Retina (tissue), 1 donor: ENCODE results near the gene RFK.
A peak's percentile ranks its signal among the peaks of the same experiment; 100 is the strongest.
"Not testable (repeated sequence)": the region's sequence is repeated elsewhere in the genome, so short reads cannot be mapped to it uniquely, and the experiment has no call there.

Experiments used
- DNase-seq: peaks from one replicate; pipeline ENCODE4 v3.0.0-alpha.2; 2016

RFK gene

GRCh38 chr9:76369583-76369982 lies 24.6 kb downstream of the RFK start:
- peak; percentile 19 for DNase-seq

DNA sequence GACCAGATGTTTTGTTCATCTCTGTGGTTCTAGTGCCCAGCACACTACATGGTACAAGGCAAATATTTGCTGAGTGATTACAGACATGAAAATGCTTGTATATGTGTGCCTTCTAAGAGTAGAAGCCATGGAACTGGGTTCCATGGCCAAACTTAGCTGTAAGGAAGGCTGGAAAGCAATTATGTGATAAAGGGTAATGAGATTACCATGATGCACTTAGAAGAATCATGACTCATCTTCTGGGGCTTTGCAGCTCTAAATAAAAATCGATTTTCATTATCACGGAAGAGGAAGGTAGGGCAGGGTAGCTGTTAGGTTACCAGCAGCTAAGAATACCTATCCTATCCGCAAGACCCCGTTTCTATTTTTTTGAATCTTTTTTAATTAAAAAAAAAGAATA lies 28.0 kb downstream of the RFK start:
- DNase-seq: no peak

DNA sequence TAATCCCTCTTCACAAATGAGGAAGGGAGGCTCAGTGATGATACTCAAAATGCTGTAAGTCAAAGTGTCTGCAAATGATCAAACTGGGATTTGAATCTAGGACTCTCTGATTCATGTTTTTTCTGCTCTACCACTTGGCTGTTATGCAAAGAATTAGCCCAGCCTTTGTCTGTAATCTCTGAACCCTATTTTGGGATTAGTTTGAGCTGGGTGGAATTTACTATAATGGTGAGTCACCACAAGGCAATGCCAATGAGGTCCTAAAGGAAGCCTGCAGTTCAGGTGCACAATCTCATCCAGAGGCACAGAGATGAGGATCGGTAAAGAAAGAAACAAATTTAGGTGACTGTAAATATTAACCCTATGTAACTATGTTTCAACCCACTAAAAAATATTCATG lies 29.2 kb downstream of the RFK start:
- no peak for DNase-seq

GRCh38 chr9:76363032-76363395 lies 31.2 kb downstream of the RFK start:
- no peak for DNase-seq

DNA sequence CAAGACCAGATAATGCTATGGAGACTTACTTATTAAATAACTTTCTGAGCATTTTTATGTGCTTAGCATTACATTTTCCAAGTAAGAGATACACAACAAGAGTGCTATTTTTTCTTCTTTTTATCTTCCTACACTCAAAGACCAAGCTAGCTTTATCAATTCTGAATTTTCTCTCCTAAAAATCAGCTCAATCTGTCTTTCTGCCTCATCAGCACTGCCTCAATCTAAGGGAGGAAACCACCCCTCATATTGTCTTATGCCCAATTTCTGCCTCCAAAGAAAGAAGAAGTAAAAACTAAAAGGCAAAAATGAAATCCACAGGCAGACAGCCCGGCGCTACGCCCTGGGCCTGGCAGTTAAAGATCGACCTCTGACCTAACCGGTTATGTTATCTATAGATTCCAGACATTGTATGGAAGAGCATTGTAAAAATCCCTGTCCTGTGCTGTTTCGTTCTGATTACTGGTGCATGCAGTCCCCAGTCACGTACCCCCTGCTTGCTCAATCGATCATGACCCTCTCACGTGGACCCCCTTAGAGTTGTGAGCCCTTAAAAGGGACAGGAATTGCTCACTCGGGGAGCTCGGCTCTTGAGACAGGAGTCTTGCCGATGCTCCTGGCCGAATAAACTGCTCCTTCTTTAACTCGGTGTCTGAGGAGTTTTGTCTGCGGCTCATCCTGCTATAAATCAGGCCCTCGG lies 31.7 kb downstream of the RFK start:
- DNase-seq: not testable (repeated sequence)

DNA sequence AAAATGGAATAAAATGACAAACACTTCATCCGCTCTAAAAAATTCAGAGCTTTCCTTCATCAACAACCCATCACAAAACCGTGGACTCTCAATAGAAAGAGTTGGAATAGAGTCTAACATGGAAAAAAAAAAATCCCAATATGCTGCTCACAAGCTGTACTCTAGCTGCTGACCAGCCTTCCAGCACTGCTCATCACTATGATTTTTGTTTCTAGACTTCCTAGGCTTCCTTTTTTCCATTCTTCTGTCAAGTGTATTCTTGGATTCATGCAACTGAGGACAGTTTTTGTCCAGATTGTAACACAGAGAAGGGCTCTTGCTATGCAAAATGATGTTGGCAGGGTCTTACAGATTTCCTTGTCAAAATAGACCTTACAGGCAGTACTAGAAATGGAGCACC lies 34.5 kb downstream of the RFK start:
- no peak for DNase-seq

- no peak for DNase-seq
Measured at GRCh38 chr9:76359365-76359764, 34.9 kb downstream of the RFK start.

GRCh38 chr9:76358628-76359280 lies 35.5 kb downstream of the RFK start:
- DNase-seq: no peak

- no peak for DNase-seq
Measured at GRCh38 chr9:76357555-76357954, 36.7 kb downstream of the RFK start.

GRCh38 chr9:76355886-76356285 lies 38.3 kb downstream of the RFK start:
- no peak for DNase-seq

DNA sequence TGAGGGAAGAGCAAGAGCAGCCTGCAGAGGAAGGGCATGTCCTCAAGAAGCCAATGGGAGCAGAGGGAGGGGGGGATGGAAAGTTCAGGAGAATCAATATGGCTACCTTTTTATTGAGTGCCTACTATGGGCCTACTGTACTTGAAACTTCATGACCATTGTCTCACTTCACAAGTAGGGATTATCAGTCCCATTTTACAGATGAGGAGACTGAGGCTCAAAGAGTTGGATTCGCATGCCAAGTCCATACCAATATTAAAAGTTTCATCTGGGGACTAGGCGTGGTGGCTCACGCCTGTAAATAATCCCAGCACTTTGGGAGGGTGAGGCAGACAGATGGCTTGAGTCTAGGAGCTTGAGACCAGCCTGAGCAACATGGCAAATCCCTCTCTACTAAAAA lies 40.0 kb downstream of the RFK start:
- no peak for DNase-seq

- DNase-seq: no peak
Measured at GRCh38 chr9:76353280-76353679, 40.9 kb downstream of the RFK start.

DNA sequence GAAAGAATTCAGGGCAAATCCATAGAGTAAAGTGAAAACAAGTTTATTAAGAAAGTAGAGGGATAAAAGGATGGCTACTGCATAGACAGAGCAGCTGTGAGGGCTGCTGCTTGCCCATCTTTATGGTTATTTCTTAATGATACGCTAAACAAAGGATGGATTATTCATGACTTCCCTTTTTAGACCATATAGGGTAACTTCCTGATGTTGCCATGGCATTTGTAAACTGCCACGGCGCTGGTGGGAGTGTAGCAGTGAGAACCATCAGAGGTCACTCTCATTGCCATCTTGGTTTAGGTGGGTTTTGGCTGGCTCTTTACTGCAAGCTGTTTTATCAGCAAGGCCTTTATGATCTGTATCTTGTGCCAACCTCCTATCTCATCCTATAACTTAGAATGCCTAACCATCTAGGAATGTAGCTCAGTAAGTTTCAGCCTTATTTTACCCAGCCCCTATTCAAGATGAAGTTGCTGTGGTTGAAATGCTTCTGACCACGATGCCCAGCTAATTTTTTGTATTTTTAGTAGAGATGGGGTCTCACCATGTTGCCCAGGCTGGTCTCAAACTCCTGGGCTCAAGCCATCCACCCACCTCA lies 42.1 kb downstream of the RFK start:
- DNase-seq: no peak

- DNase-seq: no peak
Measured at GRCh38 chr9:76351006-76351405, 43.2 kb downstream of the RFK start.

GRCh38 chr9:76349865-76350264 lies 44.4 kb downstream of the RFK start:
- DNase-seq: no peak

DNA sequence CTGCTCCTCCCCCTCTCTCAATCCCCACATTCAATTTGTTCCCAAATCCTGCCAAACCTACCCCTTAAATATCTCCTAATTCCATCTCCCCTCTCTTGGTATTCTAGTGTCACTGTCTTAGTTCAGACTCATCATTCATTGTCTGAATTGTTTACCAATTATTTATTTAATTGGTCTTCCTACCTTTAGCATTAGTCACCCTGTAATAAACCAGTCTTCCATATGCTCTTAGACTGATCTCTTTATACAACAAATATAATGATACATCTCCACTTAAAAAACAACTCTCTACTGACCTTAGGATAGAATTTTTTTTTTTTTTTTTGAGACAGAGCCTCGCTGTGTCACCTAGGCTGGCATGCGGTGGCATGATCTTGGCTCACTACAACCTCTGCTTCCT lies 51.4 kb downstream of the RFK start:
- DNase-seq: no peak

GRCh38 chr9:76342201-76342600 lies 52.0 kb downstream of the RFK start:
- no peak for DNase-seq

DNA sequence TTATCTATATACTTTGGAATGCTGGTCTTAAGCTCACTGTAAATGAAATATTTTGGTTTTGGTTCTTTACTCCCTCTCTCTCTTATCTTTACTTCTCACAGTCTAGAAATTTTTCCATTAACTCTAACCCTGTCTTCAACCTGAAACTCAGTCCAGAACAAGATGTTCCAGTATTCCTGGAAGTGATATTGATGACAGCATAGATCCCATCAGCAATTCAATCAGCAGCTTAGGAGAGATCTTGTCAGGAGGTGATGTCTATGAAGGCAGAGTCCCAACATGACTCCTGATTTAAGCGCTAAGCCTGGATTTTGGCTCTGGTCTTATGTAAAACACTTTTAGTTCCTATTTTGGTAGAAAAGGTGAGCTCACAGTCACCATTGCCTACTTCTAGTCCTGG lies 52.6 kb downstream of the RFK start:
- DNase-seq: no peak

DNA sequence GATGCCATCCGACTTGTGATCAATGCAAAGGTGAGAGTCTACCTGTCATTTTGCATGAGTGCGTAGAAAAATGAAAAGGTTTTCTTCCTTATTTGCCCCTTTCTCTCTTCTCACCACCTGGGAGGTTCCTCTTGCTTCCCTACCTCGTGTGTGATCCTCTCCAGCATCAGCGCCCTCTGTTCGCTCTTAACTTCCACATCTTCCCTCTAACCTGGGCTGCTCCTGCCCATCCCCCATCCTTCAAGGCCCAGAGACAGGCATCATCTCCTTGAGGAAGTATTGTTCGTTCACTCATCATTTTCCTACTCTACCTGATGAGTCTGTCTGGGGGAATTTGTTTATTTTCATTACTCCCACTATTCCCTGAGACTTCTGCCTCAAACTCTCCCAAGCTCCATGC lies 55.8 kb downstream of the RFK start:
- DNase-seq: no peak

GRCh38 chr9:76336027-76336426 lies 58.2 kb downstream of the RFK start:
- no peak for DNase-seq
